H9 (cell line): ENCODE measurements around the gene ENKD1. TPM values are rescaled to one million over a fixed set of nuclear protein-coding genes. Genes with fewer than 3 reads are reported as not detected.
A peak's percentile ranks its signal among the peaks of the same experiment; 100 is the strongest.

Source experiments
- DNase-seq: peaks from one replicate; pipeline ENCODE4 v3.0.0-alpha.2; 2017
- H2AFZ ChIP-seq: one replicate; pipeline ENCODE4 v1.6.1; 2013; ENCODE audit warnings: mild to moderate bottlenecking, low read length, control low read depth, moderate library complexity
- H2AK5ac ChIP-seq: 2 replicates; pipeline ENCODE4 v1.6.1; 2013; ENCODE audit warnings: low read length, control low read depth, mixed read lengths; ENCODE audit not compliant: insufficient read length
- H2BK120ac ChIP-seq: one replicate; pipeline ENCODE4 v1.6.1; 2013; ENCODE audit warnings: low read depth, mild to moderate bottlenecking, low read length, control low read depth, inconsistent platforms; ENCODE audit not compliant: poor library complexity, severe bottlenecking
- H2BK12ac ChIP-seq: 2 replicates; pipeline ENCODE4 v1.6.1; 2013; ENCODE audit warnings: low read length, control low read depth, mixed read lengths, low read depth; ENCODE audit not compliant: insufficient read length
- H2BK15ac ChIP-seq: 2 replicates; pipeline ENCODE4 v1.6.1; 2013; ENCODE audit warnings: low read depth, low read length, control low read depth
- H2BK20ac ChIP-seq: one replicate; pipeline ENCODE4 v1.6.1; 2013; ENCODE audit warnings: low read depth, mild to moderate bottlenecking, low read length, control low read depth, inconsistent platforms; ENCODE audit not compliant: poor library complexity, severe bottlenecking
- H2BK5ac ChIP-seq: 2 replicates; pipeline ENCODE4 v1.6.1; 2013; ENCODE audit warnings: low read length, control low read depth, mixed read lengths; ENCODE audit not compliant: insufficient read length
- H3K14ac ChIP-seq: 2 replicates; pipeline ENCODE4 v1.6.1; 2013; ENCODE audit warnings: low read length, control low read depth; ENCODE audit not compliant: insufficient read depth
- H3K18ac ChIP-seq: 2 replicates; pipeline ENCODE4 v1.6.1; 2013; ENCODE audit warnings: low read depth, mild to moderate bottlenecking, mixed read lengths, low read length, control low read depth; ENCODE audit not compliant: insufficient read length
- H3K23ac ChIP-seq: 2 replicates; pipeline ENCODE4 v1.6.1; 2013; ENCODE audit warnings: low read length, control low read depth, mixed read lengths, low read depth; ENCODE audit not compliant: insufficient read length
- H3K23me2 ChIP-seq: 2 replicates; pipeline ENCODE4 v1.6.1; 2013; ENCODE audit warnings: low read depth, mild to moderate bottlenecking, mixed read lengths, low read length, control low read depth; ENCODE audit not compliant: insufficient read length, poor library complexity, severe bottlenecking
- H3K27ac ChIP-seq: 2 replicates; pipeline ENCODE4 v1.5.1; 2013; ENCODE audit warnings: low read length, control low read depth, mixed read lengths, low read depth; ENCODE audit not compliant: insufficient read length
- H3K27me3 ChIP-seq: 2 replicates; pipeline ENCODE4 v1.6.1; 2013; ENCODE audit warnings: low read length, control low read depth, inconsistent platforms; ENCODE audit not compliant: insufficient read depth
- H3K4ac ChIP-seq: 2 replicates; pipeline ENCODE4 v1.6.1; 2013; ENCODE audit warnings: low read depth, mild to moderate bottlenecking, control low read depth, inconsistent platforms, low read length, moderate library complexity
- H3K4me1 ChIP-seq: 2 replicates; pipeline ENCODE4 v1.6.1; 2013; ENCODE audit warnings: low read length, control low read depth, inconsistent platforms; ENCODE audit not compliant: insufficient read depth
- H3K4me2 ChIP-seq: 2 replicates; pipeline ENCODE4 v1.6.1; 2013; ENCODE audit warnings: low read length, control low read depth, mixed read lengths; ENCODE audit not compliant: insufficient read length, insufficient read depth
- H3K56ac ChIP-seq: 2 replicates; pipeline ENCODE4 v1.6.1; 2013; ENCODE audit warnings: low read depth, mild to moderate bottlenecking, mixed read lengths, low read length, control low read depth; ENCODE audit not compliant: insufficient read length
- H3K79me1 ChIP-seq: 2 replicates; pipeline ENCODE4 v1.6.1; 2013; ENCODE audit warnings: low read depth, mild to moderate bottlenecking, moderate library complexity, low read length, control low read depth, inconsistent platforms; ENCODE audit not compliant: insufficient read depth, poor library complexity, severe bottlenecking
- H3K79me2 ChIP-seq: 2 replicates; pipeline ENCODE4 v1.6.1; 2013; ENCODE audit warnings: low read length, control low read depth, inconsistent platforms; ENCODE audit not compliant: insufficient read depth
- H3K9ac ChIP-seq: 2 replicates; pipeline ENCODE4 v1.6.1; 2013; ENCODE audit warnings: low read length, control low read depth, mixed read lengths; ENCODE audit not compliant: insufficient read length; ENCODE audit errors: extremely low read depth
- H3K9me3 ChIP-seq: one replicate; pipeline ENCODE4 v1.6.1; 2013; ENCODE audit warnings: low read depth, low read length, inconsistent platforms; ENCODE audit not compliant: control insufficient read depth
- H3T11ph ChIP-seq: one replicate; pipeline ENCODE4 v1.6.1; 2013; ENCODE audit warnings: mild to moderate bottlenecking, low read length, control low read depth, inconsistent platforms
- H4K20me1 ChIP-seq: one replicate; pipeline ENCODE4 v1.6.1; 2013; ENCODE audit not compliant: control insufficient read depth, insufficient read length, insufficient read depth
- H4K5ac ChIP-seq: 2 replicates; pipeline ENCODE4 v1.6.1; 2013; ENCODE audit warnings: low read depth, mild to moderate bottlenecking, mixed read lengths, low read length, control low read depth; ENCODE audit not compliant: insufficient read length
- H4K8ac ChIP-seq: replicated peaks from 2 replicates; pipeline ENCODE4 v1.6.1; 2013; ENCODE audit warnings: low read length, control low read depth, mixed read lengths, low read depth; ENCODE audit not compliant: insufficient read length
- H4K91ac ChIP-seq: 2 replicates; pipeline ENCODE4 v1.6.1; 2013; ENCODE audit warnings: low read depth, mild to moderate bottlenecking, moderate library complexity, mixed read lengths, low read length, control low read depth; ENCODE audit not compliant: insufficient read length
- H3K27ac Mint-ChIP-seq, 3 experiments: 2 replicates in 2 of 3; 3 replicates in 1 of 3; pipeline ENCODE4 v1.8.0; 2020 to 2021; ENCODE audit warnings: mixed read lengths in 3 of 3, mild to moderate bottlenecking in 1 of 3, moderate library complexity in 1 of 3
- H3K27me3 Mint-ChIP-seq: 2 replicates; pipeline ENCODE4 v1.8.0; 2021; ENCODE audit warnings: low read depth, mild to moderate bottlenecking, moderate library complexity, mixed read lengths
- H3K36me3 Mint-ChIP-seq, 3 experiments: 2 replicates in 2 of 3; 3 replicates in 1 of 3; pipeline ENCODE4 v1.8.0; 2020 to 2021; ENCODE audit warnings: low read depth in 3 of 3, mixed read lengths in 3 of 3; ENCODE audit not compliant: insufficient read depth in 1 of 3
- H3K4me1 Mint-ChIP-seq, 2 experiments: 2 replicates each; pipeline ENCODE4 v1.8.0; 2020; ENCODE audit warnings: mixed read lengths in 2 of 2
- H3K4me3 Mint-ChIP-seq, 2 experiments: 2 replicates in 1 of 2; 3 replicates in 1 of 2; pipeline ENCODE4 v1.8.0; 2020 to 2021; ENCODE audit warnings: mild to moderate bottlenecking in 2 of 2, mixed read lengths in 2 of 2, moderate library complexity in 1 of 2
- H3K9me3 Mint-ChIP-seq, 2 experiments: 2 replicates in 1 of 2; 3 replicates in 1 of 2; pipeline ENCODE4 v1.8.0; 2020; ENCODE audit warnings: mild to moderate bottlenecking in 2 of 2, mixed read lengths in 2 of 2, moderate library complexity in 1 of 2
- WGBS: extraction: QIAGEN DNeasy Blood & Tissue Kit; methylation state at CpG from one replicate; pipeline ENCODE4 v1.1.7; 2013; ENCODE audit warnings: missing lambda C conversion rate, low lambda C conversion rate, mixed read lengths; ENCODE audit not compliant: insufficient read length; ENCODE audit errors: extremely low coverage; 5-methylcytosine and 5-hydroxymethylcytosine counted together
- total RNA-seq: library from RNA; stranded (reverse); gene quantifications from 2 replicates; pipeline ENCODE4 v1.2.1, GENCODE V29; 2021
- TF ChIP-seq, protein P1 (sequence below): fragments of 200-600 bp; sonication (generic); conservative IDR thresholded peaks from 3 replicates; pipeline ENCODE4 v1.8.0; 2021; ENCODE audit warnings: antibody characterized with exemption, mild to moderate bottlenecking

Gene ENKD1
- total RNA-seq, 1 experiment from 2014 or later = 9.5 TPM

DNA sequence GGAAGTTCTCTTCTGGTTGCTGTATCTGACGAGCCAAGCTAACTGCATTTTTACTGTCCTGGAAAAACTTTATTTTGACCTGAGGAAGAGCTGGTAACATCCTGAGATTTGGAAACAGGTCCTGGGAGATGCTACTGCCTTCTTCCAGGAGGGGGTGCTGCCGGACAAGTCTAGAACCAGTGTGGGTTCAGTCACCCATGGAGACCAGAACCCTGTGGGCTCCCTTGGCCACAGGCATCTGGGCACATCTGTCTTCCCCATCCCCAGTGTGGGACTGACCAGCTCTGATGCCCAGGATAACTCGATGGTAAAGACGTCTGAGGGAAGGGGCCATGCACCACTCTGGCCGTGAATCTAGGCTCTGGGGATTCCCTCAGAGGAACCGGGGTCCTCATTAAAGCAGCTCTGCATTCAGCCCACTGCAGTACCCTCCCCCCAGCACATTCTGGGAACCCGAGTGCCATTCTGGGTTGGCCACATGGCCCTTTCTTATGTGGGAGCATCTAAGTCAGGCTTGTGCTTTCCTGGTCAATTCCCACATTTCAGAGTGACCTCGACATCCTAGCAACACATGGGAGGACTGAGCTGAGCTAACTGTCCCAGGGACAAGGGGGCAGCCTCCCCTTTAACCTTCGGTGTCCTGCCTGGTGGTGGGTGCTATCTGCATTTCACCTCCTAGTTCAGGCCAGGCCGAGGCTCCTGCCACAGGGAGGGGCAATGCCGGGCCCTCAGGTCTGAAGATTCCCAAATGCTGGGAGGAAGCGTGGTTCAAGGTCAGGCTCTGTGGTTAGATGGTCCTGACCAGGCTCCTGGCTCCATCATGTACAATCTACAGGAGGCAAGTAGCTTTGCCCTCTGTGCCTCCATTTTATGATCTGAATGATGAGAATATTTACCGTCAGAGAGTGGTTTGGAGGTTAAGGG is 6.5 kb upstream of the ENKD1 start:
- no peak overlapping the region for H3K9ac ChIP-seq
- no peak overlapping the region for H3K14ac ChIP-seq
- TF ChIP-seq, protein P1, sequence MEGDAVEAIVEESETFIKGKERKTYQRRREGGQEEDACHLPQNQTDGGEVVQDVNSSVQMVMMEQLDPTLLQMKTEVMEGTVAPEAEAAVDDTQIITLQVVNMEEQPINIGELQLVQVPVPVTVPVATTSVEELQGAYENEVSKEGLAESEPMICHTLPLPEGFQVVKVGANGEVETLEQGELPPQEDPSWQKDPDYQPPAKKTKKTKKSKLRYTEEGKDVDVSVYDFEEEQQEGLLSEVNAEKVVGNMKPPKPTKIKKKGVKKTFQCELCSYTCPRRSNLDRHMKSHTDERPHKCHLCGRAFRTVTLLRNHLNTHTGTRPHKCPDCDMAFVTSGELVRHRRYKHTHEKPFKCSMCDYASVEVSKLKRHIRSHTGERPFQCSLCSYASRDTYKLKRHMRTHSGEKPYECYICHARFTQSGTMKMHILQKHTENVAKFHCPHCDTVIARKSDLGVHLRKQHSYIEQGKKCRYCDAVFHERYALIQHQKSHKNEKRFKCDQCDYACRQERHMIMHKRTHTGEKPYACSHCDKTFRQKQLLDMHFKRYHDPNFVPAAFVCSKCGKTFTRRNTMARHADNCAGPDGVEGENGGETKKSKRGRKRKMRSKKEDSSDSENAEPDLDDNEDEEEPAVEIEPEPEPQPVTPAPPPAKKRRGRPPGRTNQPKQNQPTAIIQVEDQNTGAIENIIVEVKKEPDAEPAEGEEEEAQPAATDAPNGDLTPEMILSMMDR = peak; percentile 87
- H3K23ac ChIP-seq = no peak overlapping the region
- no peaks in the 10 kb centered on the region for H3K9me3 ChIP-seq
- H2BK20ac ChIP-seq = no peak overlapping the region
- no peak overlapping the region for H2AFZ ChIP-seq
- no peak overlapping the region for H4K91ac ChIP-seq
- Mint-ChIP-seq H3K36me3 (peaks cover 0 to 4% (median 2%) of the 10 kb centered on the region in 3 experiments; a peak in 3 of 7 replicates), H3K27ac (peak overlapping the region in 1 of 3 experiments; percentile 51; a peak in 1 of 7 replicates), H3K4me1 (0 out of 4 replicates have a peak, but pooled peaks cover 0 to 2% of the 10 kb centered on the region in 2 experiments), H3K4me3 (no peak overlapping the region; a peak in 1 of 5 replicates), H3K27me3 (no peaks in the 10 kb centered on the region), H3K9me3 (no peaks in the 10 kb centered on the region)
- no peak overlapping the region for H4K5ac ChIP-seq
- no peaks in the 10 kb centered on the region for H3K27me3 ChIP-seq
- H3K4me1 ChIP-seq = no peaks in the 10 kb centered on the region
- H3K79me2 ChIP-seq = no peaks in the 10 kb centered on the region
- H3K56ac ChIP-seq = no peak overlapping the region
- peaks cover 3% of the 10 kb centered on the region for H4K20me1 ChIP-seq
- H3K79me1 ChIP-seq = no peaks in the 10 kb centered on the region
- no peak overlapping the region for H2BK12ac ChIP-seq
- DNase-seq = peak; percentile 74
- H4K8ac ChIP-seq = no peak overlapping the region
- H3K4ac ChIP-seq = no peak overlapping the region
- no peak overlapping the region for H2BK120ac ChIP-seq
- H3T11ph ChIP-seq = no peak overlapping the region
- no peaks in the 10 kb centered on the region for H3K23me2 ChIP-seq
- no peak overlapping the region for H2BK5ac ChIP-seq
- no peak overlapping the region for H3K27ac ChIP-seq
- WGBS = no CpG with 5 or more reads among the region's 13 CpGs
- H2AK5ac ChIP-seq = no peak overlapping the region
- no peak overlapping the region for H3K18ac ChIP-seq
- H3K4me2 ChIP-seq = no peak overlapping the region
- no peak overlapping the region for H2BK15ac ChIP-seq
